NCI-H526 (cell line): ENCODE data around the gene SLC6A8.
"Not testable (repeated sequence)": the region's sequence is repeated elsewhere in the genome, so short reads cannot be mapped to it uniquely, and the experiment has no call there.

Experiments
- DNase-seq, 2 experiments: peaks; one replicate each; lab custom pipeline; 2025; lab: John Stamatoyannopoulos, UW

Gene SLC6A8

DNA sequence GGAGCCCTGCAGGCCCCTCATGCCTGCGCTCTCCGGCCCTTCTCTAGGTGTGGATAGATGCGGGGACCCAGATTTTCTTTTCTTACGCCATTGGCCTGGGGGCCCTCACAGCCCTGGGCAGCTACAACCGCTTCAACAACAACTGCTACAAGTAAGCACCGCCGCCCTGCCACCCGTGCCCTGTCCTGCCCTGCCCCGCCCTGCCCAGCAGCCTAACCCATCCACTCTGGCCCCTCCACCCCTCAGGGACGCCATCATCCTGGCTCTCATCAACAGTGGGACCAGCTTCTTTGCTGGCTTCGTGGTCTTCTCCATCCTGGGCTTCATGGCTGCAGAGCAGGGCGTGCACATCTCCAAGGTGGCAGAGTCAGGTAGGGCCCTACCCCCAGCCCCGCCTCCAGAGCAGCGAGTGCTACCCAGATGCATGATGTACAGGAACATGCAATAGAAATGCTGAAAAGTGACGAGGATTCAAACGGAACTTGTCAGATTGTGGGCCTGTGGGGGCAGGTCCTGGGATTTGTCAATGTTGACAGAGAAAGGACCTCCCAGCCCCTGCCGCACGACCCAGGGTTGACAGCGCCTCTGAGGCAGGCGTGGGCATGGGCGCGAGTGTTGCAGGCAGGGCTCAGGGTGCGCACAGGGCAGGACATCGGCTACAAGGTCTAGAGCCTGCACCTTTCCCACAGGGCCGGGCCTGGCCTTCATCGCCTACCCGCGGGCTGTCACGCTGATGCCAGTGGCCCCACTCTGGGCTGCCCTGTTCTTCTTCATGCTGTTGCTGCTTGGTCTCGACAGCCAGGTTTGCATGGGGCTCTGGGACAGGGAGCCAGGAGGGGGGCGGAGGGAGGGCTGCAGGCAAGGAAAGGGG is 5.7 kb downstream of the SLC6A8 start:
- no peak for DNase-seq

DNA sequence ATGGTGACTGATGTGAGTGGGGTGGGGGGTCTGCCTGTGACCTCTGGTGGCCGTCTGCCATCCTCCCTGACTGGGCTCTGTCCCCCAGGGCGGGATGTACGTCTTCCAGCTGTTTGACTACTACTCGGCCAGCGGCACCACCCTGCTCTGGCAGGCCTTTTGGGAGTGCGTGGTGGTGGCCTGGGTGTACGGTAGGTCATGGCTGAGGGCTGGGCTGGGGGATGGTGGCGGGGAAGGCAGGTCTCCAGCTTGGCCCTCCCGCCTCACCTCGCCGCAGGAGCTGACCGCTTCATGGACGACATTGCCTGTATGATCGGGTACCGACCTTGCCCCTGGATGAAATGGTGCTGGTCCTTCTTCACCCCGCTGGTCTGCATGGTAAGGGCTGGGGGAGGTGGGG is 6.5 kb downstream of the SLC6A8 start:
- DNase-seq = not testable (repeated sequence)

DNA sequence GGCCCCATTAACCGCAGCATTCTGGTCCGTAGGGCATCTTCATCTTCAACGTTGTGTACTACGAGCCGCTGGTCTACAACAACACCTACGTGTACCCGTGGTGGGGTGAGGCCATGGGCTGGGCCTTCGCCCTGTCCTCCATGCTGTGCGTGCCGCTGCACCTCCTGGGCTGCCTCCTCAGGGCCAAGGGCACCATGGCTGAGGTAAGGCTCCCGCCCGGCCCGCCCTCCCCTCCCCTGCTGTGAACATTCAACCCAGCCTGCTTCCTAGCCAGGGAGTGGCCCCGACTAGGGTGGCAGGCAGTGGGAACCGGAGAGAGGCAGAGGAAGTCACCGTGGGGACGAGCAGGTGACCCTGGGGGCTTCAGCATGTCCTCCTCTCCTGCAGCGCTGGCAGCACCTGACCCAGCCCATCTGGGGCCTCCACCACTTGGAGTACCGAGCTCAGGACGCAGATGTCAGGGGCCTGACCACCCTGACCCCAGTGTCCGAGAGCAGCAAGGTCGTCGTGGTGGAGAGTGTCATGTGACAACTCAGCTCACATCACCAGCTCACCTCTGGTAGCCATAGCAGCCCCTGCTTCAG is 7.1 kb downstream of the SLC6A8 start:
- DNase-seq = no peak

DNA sequence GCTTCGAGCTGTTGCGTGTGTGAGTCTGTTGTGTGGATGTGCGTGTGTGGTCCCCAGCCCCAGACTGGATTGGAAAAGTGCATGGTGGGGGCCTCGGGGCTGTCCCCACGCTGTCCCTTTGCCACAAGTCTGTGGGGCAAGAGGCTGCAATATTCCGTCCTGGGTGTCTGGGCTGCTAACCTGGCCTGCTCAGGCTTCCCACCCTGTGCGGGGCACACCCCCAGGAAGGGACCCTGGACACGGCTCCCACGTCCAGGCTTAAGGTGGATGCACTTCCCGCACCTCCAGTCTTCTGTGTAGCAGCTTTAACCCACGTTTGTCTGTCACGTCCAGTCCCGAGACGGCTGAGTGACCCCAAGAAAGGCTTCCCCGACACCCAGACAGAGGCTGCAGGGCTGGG is 8.4 kb downstream of the SLC6A8 start:
- DNase-seq = no peak

DNA sequence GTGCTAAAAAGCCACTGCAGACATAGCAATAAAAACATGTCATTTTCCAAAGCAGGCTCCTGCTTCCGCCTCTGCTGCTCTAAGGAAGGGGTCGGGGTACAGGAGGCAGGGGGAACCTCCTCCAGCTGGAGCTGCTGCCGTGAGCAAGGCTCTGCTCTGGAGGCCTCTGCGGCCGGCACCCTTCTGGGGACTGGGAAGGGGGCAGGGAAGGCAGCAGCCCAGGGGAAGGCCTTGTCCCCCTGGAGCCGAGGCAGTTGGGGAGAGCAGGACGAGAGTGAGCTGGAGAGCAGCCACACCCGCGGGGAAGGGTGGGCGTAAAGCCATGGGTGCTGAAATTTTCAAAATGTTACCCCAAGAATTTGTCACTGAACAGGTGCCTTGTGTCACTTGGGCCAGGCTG is 8.8 kb downstream of the SLC6A8 start:
- DNase-seq = not testable (repeated sequence)

DNA sequence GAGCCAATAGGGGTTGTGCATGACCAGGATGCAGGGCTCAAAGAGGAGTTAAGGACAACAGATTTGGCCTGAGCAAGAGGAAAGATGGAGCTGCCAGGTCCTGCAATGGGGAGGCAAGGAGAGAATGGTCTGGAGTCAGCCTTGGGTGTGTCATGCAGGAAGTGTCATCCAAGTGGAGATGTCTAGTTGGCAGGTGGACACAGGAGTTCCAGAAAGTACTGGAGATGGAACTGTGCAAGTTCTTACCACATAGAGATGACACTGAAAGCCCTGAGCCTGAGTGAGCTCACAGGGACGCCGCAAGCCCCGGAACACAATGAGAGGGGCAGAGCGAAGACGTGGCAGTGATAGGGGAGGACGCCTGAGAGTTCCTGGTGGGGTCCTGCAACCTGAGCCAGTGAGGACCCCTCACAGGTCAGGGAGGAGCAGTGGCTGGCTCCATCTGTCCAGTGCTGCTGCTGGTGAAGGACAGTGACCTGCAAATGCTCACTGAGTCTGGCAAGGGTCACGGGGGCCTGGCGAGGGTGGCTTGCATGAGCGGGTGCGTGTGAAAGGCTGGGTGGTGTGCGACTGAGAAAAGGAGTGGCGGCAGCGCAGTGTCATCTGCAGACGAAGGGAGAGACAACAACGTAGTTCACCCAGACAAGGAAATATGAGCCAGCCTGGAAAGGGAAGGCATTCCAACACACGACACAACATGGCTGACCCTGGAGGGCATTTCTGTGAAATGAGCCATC is 9.4 kb downstream of the SLC6A8 start:
- not testable (repeated sequence) for DNase-seq

DNA sequence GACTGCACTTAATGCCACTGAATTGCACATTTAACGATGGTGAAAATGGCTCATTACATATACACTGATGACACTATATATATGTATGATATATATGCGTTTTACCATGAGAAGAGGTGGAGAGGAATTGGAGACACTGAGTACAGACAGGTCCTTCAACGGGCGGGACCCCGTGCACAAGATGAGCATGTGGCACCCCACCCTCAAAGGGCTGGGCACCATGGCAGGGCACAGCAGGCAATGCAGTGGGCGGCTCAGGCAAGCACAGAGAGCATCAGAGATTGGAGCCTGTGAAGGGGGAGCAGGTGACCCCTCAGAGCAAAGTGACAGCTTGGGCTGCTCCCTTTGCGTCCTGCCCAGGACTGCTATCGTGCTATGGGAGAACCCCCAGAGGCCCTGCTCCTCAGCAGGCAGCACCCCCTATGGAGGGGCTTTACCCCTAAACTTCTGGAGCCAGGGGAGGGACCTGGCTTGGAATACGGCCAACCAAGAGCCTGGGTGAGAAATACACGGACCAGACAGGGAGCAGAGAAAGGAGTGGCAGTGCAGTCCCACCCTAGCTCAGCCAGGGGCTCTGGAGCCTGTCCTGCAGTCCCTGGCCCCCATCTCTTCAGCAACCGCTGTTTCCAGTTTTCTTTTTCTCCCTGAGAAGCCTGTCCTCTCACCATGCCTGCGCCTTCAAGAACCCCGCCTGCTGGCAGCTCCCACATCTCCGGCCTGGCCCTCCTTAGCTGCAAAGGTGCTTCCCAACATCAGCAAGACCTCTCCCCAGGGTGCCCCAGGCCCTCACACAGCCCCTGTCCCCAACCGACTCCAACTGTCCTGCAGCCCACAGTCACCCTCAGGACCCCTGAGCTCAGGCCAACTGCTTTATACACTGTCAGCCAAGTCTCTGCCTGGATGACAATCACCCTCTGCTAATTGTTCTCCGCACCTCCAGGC is 10.5 kb downstream of the SLC6A8 start:
- no peak for DNase-seq

DNA sequence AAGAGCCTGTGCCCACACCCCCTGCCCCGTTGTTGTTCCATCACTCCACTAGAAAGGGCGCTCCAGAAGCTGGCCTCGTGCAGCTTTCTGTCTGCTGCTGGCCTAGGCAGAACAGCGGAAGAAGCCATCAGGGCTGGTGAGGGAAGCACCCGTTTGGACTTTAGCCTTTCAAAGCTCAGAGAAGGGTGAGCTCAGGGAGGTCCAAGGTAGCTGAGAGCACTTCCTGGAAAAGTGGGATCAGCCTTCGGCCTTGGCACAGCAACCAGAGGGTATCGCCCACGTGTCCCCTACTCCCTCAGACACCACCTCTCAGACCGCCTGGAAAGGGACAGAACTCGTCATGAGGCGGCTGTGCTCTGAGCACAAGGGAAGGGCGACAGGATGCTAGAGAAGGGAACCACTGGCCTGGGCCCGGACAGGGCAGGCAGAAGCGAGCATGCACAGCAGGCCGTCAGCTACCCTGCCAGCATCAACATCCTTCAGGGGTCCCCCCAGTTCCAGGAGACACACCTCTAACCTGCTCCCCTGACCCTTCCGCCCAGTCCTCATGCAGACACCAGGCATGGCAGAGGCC is 11.6 kb downstream of the SLC6A8 start:
- DNase-seq = not testable (repeated sequence)

DNA sequence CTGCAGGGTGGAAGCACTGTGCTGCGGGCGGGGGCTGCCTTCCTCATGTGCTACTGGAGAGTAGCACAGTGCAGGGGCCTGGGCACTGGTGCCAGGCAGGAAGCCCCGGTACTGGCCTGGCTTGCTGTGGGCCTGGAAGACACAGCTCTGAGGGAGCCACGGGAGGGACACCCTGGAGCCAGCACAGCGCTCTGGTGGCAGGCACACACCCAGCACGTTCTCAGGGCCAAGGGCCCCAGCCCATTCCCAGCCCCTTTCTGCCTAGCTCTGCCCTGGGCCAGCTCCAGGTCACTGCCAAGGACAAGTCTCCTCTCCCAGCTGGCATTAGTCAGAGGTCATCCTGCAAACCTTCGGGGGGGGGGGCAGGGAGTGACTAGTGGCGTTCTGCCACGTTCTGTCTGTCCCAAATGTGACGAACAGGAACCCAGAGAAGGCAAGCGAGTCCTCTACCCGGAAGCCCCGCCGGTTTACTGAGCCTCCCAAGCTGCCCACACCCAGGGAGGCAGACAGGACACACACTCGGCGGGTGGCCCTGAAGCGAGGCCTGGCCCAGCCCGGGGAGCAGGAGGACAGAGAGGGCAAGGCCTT is 12.2 kb downstream of the SLC6A8 start:
- not testable (repeated sequence) for DNase-seq

DNA sequence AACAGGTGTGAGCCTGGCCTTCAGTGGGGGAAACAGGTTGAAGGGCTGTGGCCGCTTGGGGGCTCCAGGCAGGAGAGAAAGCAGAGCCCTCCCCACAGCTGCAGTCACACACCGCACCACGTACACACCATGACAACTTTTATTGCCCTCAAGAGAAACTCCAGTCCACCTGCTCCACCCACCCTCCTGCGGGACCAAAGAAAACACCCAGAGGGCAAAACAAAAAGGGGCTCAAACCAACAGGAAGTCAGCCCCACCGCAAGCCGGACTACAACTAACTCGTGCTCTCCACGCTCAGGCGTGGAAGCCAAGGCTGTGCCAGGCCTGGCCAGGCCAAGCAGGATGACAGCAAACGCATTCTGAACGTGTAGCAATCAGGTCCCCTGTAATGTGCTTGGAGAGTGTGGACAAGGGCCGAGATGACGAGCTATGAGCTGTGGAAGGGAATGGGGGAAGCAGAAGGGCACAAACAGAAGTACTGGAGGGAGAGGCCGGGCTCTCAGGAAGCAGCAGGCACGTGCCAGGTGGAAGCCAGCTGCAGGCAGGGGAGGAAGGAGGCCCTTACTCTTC is 12.7 kb downstream of the SLC6A8 start:
- no peak for DNase-seq

DNA sequence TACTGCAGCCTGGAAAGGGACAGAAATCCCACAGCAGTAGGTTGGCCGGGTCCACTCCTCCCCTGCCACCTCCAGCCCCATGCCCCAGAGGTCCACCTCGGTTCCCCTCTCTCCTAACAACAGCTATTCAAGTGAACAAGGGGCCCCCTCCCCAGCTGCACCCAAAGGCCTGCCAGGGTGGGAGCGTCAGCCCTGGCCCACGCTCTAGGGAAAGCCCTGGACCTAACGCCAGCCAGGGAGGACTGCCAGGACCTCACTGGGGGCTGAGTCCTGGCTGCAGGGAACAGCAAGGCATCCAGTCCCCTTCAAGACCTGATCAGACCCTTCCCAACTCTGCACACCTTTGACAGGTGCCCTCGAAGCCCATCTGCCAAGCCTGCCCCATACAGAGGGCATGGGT is 13.2 kb downstream of the SLC6A8 start:
- DNase-seq = no peak

DNA sequence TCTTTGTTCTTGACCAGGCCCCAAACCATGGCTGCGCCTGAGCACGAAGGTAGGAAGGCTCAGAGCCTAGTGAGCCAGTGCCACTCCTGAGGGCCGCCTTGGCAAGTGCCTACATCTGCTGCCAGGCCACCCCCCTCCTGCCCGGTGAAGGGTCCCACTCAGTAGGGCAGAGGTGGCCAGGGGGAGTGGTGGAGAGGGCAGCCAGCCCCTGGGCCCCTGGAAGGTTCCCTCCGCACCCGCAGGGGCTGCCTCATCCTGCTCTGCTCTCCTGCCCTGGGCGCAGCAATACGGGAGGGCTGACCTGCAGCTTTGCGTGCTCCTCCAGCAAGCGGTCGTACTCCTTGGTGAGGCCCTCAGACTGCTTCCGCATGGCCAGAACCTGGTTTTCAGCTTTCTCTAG is 14.0 kb downstream of the SLC6A8 start:
- DNase-seq = no peak

DNA sequence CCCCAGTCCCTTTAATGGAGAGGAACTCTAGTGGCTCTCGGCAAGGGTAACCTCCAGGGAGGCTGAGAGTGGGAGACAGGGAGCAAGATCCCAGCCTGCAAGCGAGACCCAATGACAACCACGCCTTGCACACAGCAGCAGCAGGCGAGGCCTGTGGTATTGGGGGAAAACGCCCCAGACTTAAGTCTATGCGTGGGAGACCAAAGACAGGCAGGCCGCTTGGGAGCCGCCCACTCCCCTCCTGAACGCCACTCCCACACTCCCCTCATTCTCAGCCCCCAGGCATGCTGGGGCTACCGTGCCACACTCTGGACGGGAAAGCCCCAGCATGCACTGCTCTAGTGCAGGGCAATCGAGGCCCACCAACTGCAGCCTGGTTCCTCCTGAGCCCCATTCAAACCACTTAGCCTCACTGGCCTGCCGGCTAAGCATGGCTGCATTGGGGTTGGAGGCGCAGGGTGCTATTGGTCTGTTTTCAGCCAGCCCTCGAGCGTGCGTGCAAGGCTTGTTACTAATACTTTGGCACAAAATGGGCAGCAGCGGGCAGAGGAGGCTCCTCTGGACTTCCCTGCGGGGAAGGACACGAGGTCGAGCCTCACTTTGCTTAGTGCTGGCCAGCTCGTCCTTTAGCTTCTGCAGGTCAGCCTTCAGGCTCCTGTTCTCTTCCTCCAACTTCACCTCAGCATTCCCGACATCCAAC is 14.8 kb downstream of the SLC6A8 start:
- no peak for DNase-seq

DNA sequence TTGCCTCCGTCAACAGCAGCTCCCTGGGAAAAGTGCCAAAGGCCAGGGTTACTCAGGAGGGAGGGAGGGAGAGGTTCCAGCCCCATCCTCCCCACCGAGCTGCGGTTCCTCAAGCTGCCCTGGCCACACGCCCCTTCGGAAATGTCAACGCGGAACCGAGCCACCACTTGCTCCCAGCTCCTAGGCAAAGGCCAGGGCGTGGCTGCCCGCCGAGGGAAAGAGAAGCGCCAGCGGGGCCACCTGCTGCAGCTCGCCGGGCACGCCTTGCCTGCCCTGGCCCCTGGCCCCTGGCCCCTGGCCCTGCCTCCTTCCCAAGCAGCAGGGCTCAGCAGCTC is 15.3 kb downstream of the SLC6A8 start:
- DNase-seq = no peak

DNA sequence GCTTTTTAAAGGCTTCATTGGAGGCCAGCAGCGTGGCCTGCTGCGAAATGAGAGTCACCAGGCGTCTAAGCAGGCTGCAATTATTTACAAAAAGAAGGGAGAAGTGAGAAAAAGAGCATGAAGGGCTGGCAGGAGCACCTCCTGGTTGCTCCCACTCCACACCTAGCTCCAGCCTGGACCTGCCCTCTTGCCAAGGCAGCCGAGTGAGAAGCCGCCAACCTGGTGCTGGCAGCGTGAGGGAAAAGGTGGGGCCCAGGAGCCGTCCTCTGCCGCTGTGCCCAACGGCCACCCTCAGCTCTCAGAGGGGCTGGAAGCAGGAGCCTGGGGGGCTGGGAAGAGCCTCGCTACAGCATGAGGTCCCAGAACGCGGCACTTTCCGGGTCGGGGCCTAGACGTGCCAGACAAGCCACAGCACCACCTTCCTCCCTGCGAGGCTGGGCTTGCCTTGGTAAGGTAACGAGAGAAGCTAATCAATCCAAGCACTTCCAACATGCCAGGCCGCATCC is 16.3 kb downstream of the SLC6A8 start:
- DNase-seq = no peak

DNA sequence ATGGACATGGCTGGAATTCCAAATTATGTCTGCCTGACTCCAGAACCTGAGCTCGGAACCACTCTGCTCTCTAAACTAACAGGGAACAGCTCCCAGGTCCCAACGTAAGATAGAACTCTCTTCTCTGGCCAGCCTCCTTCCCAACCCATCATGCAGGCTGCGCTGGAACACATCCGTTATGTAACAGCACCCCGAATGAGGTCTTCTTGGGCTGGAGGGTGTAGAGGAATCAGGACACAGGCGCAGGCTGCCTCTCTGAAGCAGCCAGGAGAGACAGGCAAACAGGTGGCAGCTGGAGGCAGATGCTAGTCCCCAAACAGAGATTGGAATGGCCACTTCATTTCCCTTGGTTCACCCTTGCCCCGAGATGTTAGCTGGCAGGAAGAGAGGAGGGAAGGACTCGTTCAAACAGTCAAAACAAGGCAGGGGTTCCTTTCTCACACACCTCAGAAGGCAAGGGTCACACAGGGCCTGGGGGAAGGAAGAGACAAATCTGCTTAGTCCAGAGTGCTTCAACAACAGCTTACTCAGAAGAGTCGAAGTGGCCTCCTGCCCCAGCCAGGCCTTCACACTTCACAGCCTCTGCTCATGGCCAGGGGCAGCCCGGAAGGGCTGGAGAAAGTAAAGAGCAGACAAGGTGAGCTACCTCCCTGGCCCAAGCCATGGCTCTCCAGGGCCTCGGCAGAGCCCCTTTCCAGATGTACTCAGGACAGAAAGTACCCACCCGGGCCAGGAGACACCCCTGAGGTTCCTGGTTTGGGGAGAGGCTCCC is 17.1 kb downstream of the SLC6A8 start:
- DNase-seq = not testable (repeated sequence)

DNA sequence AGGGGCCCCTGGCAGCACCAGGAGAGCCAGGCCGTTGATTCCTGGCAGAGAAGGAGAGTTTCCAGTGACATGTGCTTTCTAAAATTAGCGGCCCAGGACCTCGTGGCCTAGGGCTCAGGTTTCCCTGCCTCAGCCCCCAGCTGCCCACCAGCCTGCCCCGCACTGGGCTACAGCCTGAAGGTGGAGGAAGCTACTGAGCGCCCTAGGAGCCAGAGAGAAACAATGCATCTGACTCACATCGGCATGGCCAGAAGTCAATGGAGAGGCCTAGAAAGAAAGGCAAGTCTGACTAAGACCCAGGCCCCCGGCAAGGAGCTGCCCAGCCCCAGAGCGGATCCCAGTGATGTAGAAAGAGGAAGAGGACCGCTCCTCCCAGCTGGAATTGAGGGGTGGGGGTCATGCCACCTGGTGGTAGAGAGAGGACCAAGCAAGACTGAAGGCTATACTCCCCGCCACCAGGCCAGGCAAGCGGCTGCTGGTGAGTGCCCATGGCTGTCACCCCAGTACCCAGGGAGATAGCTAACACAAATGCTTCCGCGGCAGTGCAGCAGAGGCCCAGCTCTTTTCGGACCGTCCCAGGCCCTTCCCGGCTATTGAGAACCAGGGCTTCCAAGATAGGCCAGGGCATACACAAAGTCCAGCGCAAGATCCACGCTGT is 17.8 kb downstream of the SLC6A8 start:
- DNase-seq = not testable (repeated sequence)

DNA sequence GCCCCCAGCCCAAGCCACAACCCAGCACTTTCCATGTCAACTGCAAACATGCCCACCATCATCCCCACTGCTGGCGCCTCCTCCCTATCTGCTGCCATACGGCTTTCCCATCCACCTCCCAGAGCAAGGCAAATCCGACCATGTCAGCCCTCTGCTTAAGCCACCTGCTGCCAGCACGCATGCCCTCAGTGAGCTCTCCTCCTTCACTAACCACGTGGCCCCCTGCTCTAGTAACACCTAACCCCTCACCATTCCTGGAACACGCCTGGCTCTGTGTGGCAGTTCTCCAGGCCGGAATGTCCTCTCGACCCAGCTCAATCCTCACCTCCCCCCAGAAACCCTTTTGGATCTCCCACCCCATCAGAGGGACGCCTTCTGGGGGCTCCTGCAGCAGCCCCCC is 19.1 kb downstream of the SLC6A8 start:
- no peak for DNase-seq

DNA sequence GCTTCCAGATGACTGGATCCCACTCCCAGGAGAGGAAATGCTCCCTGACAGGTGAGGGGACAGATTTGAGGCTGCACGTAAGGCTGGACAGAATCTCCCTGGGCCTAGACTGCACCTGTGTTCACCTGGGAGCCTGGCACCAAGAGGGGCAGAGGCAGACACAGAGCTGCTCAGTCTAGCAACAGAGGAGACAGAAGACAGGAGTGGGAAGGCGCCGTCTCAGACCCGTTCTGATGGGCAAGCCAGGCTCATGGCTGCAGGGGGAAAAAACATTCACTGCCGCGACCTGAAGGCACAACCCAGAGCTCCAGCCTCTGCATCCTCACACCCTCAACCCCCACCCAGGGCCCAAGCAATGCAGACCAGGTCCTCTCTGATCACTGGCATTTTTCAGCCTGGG is 19.7 kb downstream of the SLC6A8 start:
- DNase-seq = no peak
